ENCODE data around the gene GPC6.
"Not testable (repeated sequence)": the region's sequence is repeated elsewhere in the genome, so short reads cannot be mapped to it uniquely, and the experiment has no call there.

GPC6 gene

DNA sequence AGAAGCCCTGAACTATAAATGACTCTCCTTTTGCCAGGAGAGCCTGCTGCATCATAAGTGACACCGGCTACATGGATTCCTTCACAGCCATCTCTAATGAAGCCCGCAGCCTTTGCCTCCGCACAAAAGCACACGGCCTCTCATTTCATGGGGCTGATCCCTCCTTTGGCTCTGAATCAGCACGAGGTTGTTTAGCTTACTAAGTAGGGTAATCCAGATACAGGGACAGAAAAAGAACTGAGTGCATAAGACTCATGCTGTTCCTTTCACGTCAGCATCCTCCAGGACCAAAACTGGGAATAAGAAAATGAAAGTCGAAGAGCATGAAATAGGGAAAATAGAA is 1116.6 kb downstream of the GPC6 start:
- DNase-seq, result no peak

DNA sequence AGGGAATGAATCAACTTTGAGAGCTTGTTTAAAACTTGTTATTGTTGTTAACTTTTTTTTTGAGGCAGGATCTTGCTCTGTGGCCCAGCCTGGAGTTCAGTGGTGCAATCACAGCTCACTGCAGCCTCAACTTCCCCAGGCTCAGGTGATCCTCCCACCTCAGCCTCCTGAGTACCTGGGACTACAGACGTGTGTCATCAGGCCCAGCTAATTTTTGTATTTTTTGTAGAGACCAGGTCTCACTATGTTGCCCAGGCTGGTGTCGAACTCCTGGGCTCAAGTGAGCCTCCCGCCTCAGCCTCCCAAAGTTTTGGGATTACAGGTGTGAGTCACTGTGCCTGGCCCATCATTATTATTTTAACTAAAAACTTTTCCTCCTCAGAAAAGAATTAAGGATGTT is 1117.1 kb downstream of the GPC6 start:
- DNase-seq, result not testable (repeated sequence)

DNA sequence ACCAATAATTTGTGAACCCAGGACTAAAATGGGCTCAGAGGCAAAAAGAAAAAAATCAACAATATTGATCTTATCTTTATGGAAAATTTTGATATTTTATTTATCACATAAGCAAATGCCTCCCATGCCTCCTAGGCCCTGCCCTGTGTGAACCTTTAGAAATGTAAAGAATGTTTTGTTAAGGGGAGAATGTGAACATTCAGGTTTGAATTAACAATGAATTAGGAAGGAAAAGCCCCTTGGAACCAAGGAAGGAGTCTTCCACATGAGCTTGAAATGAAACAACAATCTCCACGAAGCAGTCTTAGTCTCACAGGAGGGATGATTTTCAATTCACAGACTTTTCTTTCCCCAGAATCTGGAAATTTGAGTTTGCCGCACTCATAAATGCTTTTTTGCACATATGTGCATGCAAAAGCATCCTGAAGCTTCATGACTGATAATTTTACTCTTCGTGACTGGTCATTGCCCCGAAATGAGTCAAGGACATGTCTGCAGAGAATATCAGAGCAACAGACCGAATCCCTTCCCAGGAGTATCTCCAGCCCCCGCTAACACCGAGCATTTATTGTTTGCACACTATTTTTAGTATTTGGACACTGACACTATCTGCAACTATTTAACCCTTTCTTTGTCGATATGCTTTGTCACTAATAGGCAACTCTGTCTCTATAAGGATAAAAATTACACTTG is 1117.7 kb downstream of the GPC6 start:
- no peak for DNase-seq

DNA sequence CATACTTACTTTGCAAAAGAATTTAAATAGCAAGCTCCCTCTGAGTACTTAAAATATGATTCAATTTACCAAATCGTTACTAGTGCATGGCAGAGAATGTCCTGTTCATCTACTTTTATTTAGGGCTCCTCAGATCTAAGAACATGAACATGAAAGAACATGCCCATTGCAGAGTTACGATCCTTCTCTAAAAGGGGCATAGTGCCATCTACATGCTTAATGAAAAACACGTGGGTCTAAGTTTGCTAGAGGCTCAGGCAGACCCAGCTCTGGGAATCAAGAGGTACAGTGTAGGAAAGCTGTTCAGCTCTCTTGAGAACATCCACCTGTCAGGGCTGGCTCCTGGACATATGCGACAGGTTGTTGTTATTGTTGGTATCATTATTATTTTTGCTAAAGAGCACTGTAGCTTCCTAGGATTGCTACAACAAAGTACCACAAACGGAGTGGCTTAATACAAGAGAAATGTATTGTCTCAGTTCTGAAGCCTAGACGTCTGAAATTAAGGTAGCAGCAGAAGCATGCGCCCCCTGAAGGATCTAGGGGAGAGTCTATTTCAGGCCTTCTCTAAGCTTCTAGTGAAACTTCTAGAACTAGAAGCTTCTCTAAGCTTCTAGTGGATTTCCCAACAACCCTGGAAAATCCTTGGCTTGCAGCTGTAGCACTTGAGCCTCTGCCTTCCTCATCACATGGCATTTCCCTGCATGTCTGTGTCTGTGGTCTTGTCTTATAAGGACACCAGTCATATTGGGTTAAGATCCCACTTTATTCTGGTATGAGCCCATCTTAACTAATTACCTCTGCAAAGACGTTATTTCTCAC is 1119.0 kb downstream of the GPC6 start:
- DNase-seq, result no peak

DNA sequence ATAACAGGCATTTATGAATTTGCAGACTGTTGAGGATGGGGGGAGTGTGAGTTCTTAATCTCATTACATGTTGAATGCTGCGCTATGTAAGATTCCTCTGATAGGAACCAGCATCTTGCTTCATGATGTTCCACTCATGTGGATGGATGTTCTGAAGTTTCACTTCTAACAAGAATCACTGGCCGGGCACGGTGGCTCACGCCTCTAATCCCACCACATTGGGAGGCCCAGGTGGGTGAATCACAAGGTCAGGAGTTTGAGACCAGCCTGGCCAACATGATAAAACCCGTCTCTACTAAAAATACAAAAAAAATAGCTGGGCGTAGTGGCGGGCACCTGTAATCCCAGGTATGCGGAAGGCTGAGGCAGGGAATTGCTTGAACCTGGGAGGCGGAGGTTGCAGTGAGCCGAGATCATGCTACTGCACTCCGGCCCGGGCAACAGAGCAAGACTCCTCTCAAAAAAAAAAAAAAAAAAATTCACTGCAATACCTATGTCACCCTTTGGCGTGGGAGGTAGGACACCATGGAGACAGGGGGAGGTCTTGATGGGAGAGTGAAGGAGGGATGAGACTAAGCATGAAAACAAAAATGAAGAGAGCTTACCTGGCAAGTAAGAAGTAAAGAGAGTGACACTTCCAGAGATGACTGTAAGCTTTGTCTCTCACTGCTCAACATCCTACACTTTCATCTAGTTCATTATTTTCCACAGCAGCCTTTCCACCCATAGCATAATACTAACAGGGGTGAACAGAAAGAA is 1119.8 kb downstream of the GPC6 start:
- DNase-seq, result peak; percentile 13

DNA sequence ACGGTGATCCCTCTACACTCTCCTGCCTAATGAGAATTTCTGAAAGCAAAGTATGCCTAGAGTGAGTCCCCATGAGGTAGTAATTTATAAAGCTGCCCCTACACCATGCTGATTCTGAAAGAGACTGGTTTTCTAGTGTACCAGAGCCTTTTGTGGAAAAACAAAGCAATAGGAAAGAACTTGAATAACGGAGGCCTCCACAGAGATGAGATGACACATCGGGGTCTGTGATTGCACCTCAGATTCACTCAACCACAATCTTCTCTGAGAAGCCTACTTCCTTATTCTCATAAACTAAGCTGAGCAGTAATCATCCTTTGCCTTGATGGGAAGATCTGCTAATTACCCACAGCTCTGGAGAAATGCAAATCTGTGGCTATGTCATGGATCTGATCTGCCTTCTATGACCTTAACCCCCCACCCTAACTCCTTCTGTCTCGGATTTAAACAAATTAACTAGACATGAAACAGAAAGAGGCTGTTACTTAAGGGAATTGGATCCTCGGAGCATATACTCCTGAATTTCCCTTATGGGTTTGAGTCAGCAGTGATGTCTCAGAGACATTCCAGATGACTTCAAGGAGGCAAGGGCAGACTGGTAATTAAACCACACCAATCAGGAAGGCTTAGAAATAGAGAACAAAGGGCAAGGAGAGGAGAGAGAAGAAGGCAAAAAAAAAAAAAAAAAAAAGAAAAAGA is 1124.8 kb downstream of the GPC6 start:
- peak; percentile 10 for DNase-seq

DNA sequence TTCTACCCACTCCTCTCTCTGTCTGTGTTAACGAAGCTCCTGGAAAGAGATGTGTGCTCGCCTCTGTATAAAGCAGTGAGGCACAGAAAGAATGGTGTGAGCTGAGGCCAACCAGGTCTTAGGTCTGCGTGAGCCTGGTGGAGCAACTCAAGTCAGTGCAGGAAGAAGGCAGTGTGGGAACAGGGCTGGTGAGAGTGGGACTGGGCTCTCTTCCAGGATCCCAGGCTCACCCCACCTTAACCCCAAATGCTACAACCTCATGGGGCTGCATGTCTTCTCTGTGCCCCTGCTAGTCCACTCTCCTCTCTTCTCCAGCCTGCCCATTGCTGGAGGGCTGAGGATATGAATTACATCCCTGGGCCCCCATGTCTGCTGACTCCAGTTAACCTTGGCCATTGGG is 1125.5 kb downstream of the GPC6 start:
- DNase-seq, result no peak

DNA sequence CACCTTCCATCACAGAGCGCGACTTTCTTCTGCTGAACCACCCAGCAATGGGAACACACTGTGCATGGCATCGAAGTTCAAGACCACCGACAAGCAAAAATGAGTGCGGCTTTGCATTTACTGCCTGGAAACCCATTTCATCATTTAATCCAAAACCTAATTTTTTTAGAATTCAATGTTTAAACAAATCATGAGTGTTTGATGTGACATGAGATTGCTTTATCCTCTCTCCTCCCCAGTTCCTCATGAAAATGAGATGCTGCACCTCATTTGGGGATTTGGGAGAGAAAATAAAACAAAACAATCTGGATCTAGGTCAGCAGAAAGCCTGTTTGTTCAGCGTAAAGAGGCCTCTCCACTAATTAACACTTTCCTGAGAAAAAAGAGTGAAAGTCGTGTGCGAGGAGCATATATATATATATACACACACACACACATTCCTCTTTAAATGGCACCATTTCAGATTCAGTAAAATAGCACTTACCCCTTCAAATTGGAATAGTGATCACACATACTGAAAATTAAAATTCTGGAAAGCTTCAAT is 1126.6 kb downstream of the GPC6 start:
- no peak for DNase-seq

DNA sequence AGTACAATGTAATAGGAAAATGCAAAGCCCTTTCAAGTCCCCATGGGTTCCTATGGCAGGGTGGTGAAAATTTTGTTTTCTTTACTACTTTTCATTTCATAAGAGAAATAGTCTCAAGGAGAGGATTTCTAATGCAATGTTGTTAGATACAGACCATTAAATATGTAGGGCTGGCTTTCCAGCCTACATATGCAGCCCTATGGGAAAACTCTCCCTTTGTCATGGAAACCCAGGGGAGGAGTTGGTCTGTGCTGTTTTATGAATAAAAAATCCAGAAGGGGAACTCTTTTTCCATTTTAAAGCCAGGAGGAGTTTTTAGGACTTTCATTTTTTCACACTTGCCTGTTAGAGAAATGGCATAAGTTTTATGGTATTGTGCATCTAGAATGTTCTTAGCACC is 1133.3 kb downstream of the GPC6 start:
- no peak for DNase-seq

DNA sequence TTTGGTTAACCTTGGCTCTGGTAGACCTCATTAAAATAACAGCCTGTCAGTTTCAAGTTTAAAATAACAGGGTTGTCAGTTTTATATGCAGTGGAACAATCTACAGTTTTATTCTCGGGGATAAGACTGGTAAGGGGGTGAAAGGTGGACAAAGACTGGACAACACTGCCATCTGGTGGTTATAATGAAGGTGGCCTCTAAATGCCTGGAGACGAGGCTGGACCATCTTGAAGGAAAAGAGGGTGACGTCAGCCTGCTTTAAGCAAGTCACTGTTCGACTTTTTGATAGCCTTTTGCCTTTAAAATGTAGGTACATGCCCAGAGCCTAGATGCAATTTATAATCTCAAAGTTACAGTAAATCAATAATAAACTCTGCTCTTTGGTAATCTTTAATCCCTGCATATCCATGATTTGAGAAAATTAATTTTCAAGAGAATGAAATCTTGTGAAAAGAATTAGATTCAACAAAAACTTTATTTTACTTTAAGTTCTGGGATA is 1135.9 kb downstream of the GPC6 start:
- DNase-seq, result peak; percentile 57

DNA sequence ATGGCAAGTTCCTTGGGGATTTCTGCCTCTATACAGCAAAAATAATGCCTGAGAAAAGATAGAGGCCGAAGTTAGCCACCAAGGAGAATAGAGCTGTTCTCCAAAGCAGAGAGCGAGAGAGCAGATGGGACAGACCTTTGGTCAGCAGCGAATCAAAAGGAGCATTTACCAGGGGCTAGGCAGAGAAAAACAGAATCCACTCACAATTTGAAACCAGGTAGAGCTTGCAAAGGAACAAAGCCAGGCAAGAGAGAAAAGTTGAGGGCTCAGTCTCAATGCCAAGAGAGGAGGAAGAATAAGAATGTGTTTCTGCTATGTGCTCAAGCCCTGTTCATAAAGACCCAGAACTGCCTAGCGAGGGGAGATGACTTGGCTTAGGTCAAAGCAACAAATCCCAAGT is 1140.1 kb downstream of the GPC6 start:
- DNase-seq, result no peak

DNA sequence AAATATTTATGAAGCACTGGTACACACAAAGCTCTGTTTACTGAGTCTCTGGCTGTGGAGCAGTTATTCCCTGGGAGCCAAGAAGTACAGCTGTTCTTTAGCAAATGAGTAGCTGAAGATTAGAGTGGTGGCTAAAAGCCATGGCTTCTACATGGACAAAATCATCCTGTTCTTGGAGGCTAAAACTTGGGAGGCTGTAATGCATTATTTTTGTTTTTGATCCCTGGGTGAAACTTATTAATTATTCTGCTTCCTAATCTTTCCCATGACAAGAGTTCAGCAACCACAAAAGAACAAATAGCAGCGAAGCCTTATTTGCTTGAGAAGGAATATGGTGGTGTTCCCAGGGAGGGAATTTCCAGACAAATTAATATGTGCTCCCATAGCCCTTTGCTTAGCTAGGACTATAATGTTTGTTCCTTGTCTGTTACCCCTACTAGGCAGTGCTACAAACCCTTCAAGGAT is 1143.4 kb downstream of the GPC6 start:
- DNase-seq, result no peak

DNA sequence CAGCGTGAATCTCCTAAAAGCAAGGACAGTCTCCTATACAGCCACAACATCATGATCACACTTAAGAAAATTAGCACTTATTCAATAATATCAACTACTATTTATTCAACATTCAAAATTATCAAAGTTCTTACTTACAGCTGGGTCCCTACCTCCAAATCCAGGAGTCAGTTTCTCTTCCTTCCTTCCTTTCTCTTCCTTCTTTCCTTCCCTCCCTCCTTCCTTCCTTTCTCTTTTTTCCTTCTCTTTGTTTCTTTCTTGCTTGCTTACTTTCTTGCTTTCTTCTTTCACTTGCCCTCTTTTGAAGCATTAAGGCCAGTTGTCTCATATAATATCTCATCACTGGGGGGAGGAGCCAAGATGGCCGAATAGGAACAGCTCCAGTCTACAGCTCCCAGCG is 1145.2 kb downstream of the GPC6 start:
- DNase-seq, result no peak

DNA sequence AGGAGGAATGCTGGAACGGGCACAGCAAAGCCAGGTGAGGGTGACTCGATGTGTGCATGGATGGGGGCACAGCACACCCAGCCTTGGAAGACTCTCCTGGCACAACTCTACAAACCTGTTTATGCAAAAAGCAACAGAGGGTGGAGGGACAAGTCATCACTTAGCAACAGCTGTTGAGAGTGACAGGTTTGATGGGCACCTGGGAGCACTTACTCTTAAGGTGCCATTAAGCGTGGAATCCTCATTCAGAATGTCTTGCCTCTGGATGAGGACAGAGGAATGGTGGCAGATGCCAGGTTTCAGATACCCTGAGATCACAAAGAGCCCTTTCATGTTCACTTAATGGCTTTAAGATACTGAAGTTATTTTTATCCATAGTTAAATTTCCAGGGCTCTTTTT is 1155.9 kb downstream of the GPC6 start:
- no peak for DNase-seq

DNA sequence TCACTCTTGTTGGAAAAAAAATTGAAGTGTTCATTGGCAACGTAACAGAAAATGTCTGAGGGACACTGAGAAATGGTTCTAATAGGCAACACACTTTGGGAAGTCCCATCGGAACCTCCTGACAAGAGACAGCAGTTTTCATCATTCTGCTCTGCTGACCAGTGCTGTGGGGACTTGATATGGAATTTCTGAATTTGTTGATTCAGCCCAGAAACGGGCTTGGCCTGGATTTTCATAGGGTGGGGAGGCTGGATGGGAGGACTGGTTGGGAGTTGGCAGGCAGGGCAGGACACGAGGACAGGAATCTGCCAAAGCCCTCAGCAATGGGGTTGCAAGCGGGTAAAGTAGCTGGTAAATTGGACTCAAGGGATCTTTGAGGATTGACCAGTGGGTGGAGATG is 1156.4 kb downstream of the GPC6 start:
- DNase-seq, result no peak

DNA sequence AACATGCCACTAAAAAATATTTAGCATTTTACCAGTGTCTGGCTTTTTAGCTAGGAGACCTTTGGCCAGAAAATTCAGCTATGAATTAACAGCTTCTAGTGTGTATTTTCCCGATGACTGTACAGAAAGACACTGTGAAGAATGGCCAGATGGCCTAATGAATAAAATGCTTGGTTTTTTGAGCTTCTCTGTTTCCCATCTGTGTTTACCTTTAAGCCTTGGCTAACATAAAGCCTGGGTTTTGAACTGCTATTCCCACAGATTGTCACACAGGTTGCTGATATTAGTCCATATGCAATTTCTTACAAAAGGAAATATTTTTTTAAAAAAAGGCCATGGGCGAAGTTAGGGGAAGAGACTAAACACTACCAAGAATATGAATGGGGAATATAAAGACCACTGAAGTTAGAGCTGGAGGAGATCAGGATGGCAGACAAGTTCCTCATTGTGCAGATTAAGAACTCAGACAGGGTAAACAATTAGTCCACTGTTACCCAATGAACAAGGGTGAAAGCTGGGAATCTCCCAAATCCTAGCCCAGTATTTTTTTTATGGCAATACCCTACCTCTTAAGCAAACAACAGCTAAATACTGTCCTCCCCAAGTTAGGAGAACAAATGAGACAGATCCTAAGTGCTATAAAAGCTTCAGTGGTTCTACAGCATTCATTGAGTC is 1157.8 kb downstream of the GPC6 start:
- DNase-seq, result no peak

DNA sequence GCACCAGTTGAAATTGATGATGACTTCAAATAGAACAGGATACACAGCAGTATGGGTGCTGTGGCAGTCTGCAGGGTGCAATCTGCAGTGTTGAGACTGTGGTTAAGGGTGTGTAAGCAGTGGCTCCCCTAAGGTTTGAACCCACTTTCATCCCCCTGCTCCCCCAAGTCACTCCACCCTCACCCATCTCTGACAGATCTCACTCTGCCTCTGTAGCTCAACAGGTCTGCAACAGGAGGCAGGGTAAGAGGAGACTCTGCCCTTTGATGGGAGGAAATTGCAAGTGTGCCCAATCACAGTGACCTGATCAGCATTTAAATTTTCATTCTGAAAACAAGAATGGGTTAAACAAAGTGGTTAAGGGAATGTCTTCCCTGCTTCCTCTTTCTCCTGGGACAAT is 1160.4 kb downstream of the GPC6 start:
- no peak for DNase-seq

DNA sequence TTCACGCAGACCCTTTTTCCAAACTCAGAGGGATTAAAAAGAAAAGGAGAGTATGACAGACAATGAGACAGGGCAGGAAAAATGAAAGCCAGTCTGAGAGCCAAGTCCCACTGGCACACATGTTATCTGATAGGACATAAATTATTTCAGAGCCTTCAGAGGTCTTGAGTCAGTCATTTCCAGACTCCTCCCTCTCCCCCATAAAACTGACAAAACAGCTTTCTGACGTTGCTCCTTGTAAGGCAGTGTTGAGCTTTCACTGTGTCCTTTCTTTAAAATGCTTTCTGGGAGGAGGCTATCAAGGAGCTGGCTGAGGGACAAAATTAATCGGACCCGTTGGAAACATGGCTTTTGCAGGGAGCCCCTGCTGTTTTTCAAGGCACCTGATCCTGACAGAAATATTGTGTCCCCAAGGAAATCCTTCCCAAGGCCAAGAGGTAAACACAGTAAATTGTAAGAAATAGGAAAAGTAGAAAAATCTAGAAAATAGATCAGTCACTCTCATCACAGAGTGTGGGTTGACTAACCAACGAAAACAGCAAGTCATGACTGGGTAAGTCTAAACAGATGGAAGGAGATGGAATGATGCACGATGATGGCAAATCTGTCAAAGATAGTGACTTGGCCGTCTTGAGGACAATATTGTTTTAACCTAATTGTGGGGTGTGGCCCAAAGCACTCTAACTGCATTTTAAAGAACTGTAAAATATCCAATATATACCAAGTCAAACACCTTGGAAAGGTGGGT is 1163.2 kb downstream of the GPC6 start:
- no peak for DNase-seq

DNA sequence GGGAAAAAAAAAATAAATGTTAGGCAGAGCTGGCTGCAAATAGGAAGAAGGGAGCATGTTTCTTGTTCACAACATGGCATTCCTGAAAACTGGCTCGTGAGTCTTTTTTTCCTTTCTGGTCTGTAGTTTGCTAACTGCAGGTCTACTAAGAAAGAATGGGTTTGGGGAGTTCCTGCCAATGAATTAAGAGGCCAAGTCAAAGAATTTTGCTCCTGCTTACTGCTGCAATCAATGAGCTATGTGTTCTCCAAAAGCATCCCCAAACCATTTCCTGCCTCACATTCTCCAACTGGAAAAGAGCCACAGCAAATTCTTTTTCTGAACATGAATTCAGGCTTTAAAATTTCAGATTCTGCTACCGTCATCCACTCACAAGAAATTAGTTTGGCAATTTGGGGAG is 1164.3 kb downstream of the GPC6 start:
- no peak for DNase-seq

DNA sequence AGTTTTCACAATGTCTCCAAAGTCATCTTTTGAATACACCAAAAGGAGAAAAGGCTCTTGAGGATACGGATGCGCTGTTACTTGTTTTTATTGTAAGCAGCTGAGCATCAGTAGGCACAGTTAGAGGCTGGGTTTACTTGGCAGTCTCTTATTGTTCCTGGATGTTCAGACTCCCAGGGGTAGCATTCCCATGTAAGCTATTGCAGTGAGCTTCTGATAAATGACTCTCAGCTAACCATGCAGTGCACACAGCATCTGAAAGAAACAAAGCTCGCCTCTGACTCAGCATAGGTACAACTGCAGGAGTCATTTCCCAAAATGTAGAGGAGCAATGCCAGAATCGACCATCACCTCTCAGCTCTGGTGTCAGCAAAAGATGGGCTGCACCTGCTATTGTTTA is 1168.1 kb downstream of the GPC6 start:
- no peak for DNase-seq

DNA sequence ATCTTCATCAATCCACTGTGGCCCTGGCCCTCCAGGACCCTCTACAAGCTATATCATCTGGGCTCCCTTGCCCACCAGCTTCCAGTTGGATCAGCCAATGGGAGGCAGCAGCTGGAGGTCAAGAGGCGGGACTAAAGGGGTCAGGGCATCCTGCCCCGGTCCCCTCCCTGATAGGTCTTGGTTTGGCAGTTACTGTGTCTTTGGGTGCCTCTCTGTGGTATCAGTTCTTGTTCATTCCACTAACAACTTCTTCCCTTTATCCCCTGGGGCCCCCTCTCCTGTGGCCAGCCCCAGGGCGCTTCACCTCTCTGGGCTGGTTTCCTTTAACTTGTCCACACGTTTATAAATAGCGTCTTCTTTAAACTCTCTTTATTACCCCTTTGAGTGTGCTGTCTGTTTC is 1169.3 kb downstream of the GPC6 start:
- DNase-seq, result no peak
